Testis (tissue), 3 donors: ENCODE data around the gene GSDME. TPM values are rescaled to one million over a fixed set of nuclear protein-coding genes. Genes with fewer than 3 reads are reported as not detected.
A peak's percentile ranks its signal among the peaks of the same experiment; 100 is the strongest.

Experiments
- DNase-seq: peaks from one replicate; pipeline ENCODE4 v3.0.0-alpha.2; 2019
- H3K27ac ChIP-seq, 2 donors: fragments of 200-600 bp; sonication (generic); one replicate each; pipeline ENCODE4 v1.5.1; 2019
- H3K27me3 ChIP-seq: fragments of 200-600 bp; sonication (generic); one replicate; pipeline ENCODE4 v1.5.1; 2019
- H3K36me3 ChIP-seq: fragments of 200-600 bp; sonication (generic); one replicate; pipeline ENCODE4 v1.5.1; 2017; ENCODE audit warnings: low read depth; ENCODE audit errors: missing control alignments
- H3K4me1 ChIP-seq: fragments of 200-600 bp; sonication (generic); one replicate; pipeline ENCODE4 v1.5.1; 2019
- H3K4me3 ChIP-seq, 2 donors: fragments of 200-600 bp; sonication (generic); one replicate each; pipeline ENCODE4 v1.5.1; 2017 to 2019
- H3K9me3 ChIP-seq: fragments of 200-600 bp; sonication (generic); one replicate; pipeline ENCODE4 v1.5.1; 2017
- CTCF ChIP-seq, 3 experiments: fragments of 450-650 bp in 2 of 3; fragments of 200-600 bp in 1 of 3; sonication (generic) in 1 of 3; IDR thresholded peaks; one replicate each; pipeline ENCODE4 v1.5.1; 2016 to 2019; ENCODE audit warnings: antibody characterized with exemption in 3 of 3, mild to moderate bottlenecking in 2 of 3, moderate library complexity in 1 of 3
- POLR2A ChIP-seq: fragments of 450-650 bp; IDR thresholded peaks from one replicate; pipeline ENCODE4 v1.6.1; 2017; ENCODE audit warnings: antibody characterized with exemption, mild to moderate bottlenecking, moderate library complexity
- WGBS, 2 donors: methylation state at CpG; one replicate each; pipeline ENCODE4 v1.1.5; 2018; 5-methylcytosine and 5-hydroxymethylcytosine counted together
- intact Hi-C: fragments of 100-400 bp; cut with DNase I; formaldehyde crosslinking; loops from one replicate; pipeline ENCODE4 v1.15.1; 2023; ENCODE audit warnings: low total_unique reads
- polyA plus RNA-seq: library from polyadenylated mRNA; stranded (reverse); fragments of 350-450 nt; fragmentation: Illumina TruSeq; extraction: RNeasy Lipid Tissue Mini Kit (QIAGEN cat#74804); gene quantifications from one replicate; pipeline ENCODE4 v1.2.3, GENCODE V29; 2014; ENCODE audit warnings: low read depth, low replicate concordance; ENCODE audit not compliant: insufficient read depth
- total RNA-seq, 2 donors: library from RNA; depleted of rRNA; stranded (reverse); fragments of >200 nt; gene quantifications; one replicate each; pipeline ENCODE4 v1.2.3, GENCODE V29; 2016

The GSDME gene
- total and polyA plus RNA-seq, 3 donors from 2014 or later, result 31.8 to 59.4 (median 55.0) TPM

- H3K9me3 ChIP-seq, result no peaks in the 10 kb centered on the region
- peaks cover 11% of the 10 kb centered on the region for H3K4me1 ChIP-seq
- H3K4me3 ChIP-seq, result no peak overlapping the region
- no peaks in the 10 kb centered on the region for H3K36me3 ChIP-seq
- WGBS, 2 donors, result 93 to 96% methylated on average over 2 of the region's 2 CpGs
- no peak for TF ChIP-seq POLR2A
- no peak for TF ChIP-seq CTCF (IDR thresholded peaks at IDR 0.05)
- intact Hi-C loops, result no loop called here
- no peak for DNase-seq
- H3K27me3 ChIP-seq, result no peaks in the 10 kb centered on the region
- H3K27ac ChIP-seq, result no peak overlapping the region
Observed at GRCh38 chr7:24748521-24748920, 8.7 kb downstream of the GSDME start.

- no peak for DNase-seq
- Histone ChIP-seq H3K9me3 (no peaks in the 10 kb centered on the region), H3K36me3 (no peaks in the 10 kb centered on the region), H3K27me3 (no peaks in the 10 kb centered on the region), H3K27ac (no peak overlapping the region), H3K4me3 (no peak overlapping the region), H3K4me1 (peaks cover 5% of the 10 kb centered on the region)
- no peak for TF ChIP-seq CTCF (IDR thresholded peaks at IDR 0.05)
- TF ChIP-seq POLR2A, result no peak
- intact Hi-C loops, result no loop called here
Observed at GRCh38 chr7:24745355-24745754, 11.9 kb downstream of the GSDME start.

- Histone ChIP-seq H3K27ac (no peak overlapping the region), H3K9me3 (no peaks in the 10 kb centered on the region), H3K4me3 (no peak overlapping the region), H3K36me3 (no peaks in the 10 kb centered on the region), H3K27me3 (no peaks in the 10 kb centered on the region), H3K4me1 (peaks cover 5% of the 10 kb centered on the region)
- intact Hi-C loops, result no loop called here
- 81 to 87% methylated on average over 6 of the region's 6 CpGs for WGBS, 2 donors
- no peak for DNase-seq
- TF ChIP-seq CTCF (IDR thresholded peaks at IDR 0.05), result no peak
- no peak for TF ChIP-seq POLR2A
Observed at GRCh38 chr7:24743471-24743870, 13.8 kb downstream of the GSDME start.

- no peaks in the 10 kb centered on the region for H3K36me3 ChIP-seq
- H3K9me3 ChIP-seq, result no peaks in the 10 kb centered on the region
- peak overlapping the region; percentile 57 to 70 for H3K27ac ChIP-seq
- peaks cover 5% of the 10 kb centered on the region for H3K4me1 ChIP-seq
- no peak for DNase-seq
- WGBS, 2 donors, result 84 to 92% methylated on average over 9 of the region's 9 CpGs
- TF ChIP-seq CTCF (IDR thresholded peaks at IDR 0.05) (no peak), POLR2A (no peak)
- intact Hi-C loops, result no loop called here
- H3K27me3 ChIP-seq, result no peaks in the 10 kb centered on the region
- H3K4me3 ChIP-seq, result no peak overlapping the region
Observed at GRCh38 chr7:24742506-24743162, 14.6 kb downstream of the GSDME start.
